Stimulated activated CD8-positive, alpha-beta memory T cell treated with anti-CD3 and anti-CD28 coated beads, Interleukin-12 subunit alpha, Interleukin-12 subunit beta, amount 100 ng/mL, for 4 hours (primary cell): ENCODE measurements around the gene CEMP1.

Experiments
- DNase-seq: peaks from one replicate; pipeline ENCODE4 v3.0.0-alpha.2; 2020; ENCODE audit warnings: low read depth

The CEMP1 gene

DNA sequence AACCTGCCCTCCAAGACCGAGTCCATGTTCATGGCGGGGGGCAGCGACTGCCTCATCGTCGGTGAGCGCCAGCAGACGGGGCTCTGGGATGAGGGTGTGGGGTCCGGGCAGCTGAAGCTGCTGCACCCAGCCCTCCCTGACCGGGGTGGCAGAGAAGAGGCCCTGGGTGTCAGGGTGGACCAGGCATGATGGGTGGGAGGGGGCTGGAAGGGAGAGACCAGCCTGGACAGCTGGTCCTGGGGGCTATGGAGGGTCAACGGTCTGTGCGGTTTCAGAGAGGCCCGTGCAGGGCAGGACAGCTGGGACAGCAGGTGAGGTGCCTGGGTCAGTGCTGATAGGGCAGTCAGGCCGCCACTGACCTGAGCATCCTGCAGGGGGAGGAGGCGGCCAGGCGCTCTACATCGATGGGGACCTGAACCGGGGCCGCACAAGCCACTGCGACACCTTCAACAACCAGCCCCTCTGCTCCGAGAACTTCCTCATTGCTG is 30.7 kb downstream of the CEMP1 start:
- no peak for DNase-seq

DNA sequence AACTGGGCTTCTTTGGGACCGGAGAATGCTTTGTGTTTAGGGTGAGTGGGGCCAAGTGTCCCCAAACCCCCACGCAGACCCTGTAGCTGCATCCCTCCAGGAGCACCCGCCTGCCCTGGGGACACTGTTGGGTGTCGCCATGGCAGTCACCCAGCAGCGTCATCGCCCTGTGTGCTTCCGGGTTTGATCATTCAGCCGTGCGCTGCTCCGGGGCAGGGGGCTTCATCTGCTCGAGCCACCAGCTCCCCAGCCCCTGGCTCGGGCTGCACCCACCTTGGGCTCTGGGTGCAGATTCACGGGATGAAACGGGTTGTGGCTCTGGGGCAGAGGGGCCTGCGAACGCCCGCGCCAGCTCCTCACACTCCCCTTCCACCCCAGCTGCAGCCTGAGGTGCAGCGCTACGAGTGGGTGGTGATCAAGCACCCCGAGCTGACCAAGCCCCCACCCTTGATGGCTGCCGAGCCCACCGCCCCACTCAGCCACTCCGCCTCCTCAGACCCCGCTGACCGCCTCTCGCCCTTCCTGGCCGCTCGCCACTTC is 31.2 kb downstream of the CEMP1 start:
- no peak for DNase-seq

DNA sequence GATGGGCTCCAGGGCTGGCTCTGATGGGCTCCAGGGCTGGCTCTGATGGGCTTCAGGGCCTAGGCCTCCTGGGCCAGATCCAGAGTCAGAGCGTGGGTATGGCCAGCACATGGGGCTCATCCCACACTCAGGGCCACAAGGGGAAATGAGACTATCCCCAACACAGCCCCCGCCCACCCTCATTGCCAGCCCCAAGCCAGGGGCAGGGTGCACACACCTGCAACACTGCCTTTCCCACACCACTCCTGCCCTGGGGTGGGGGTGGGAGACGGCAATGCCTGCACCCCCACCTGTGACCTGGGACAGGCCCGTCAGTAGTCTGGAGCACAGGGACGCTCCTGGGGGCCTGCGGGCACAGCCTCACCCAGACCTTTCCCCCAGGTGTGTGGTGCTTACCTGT is 31.8 kb downstream of the CEMP1 start:
- no peak for DNase-seq

DNA sequence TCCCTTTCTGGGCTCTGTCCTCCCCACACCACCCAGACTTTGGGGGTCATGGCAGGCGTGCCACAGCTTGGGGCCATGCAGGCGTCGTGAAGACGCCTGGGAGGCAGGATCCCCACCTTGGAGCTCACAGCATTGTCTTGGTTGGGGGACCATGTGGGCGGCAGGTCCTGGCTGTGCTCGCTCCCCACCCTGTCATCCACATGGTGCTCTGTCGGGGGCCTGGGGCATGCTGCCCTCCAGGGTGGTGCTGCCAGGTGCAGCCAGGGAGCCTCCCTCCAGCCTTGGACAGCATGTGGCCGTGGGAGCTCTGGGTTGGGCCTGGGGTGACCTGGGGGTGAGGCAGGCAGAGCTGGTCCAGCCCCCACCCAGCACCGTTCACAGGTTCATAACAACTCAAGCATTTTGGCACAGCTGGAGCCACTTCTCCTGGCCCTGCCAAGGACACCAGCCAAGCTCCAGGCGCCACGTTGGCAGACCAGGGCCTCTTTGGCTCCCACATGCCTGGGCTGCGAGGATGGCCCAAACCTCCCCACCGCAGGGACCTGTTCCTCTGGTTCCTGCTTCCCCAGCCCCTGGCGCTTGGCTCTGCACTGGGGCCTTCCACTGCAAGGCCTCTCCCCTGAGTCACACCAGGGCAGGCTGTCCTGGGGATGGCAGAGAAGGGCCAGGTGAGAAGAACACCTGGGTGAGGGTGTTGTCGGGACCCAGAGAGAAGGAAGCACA is 32.5 kb downstream of the CEMP1 start:
- DNase-seq = no peak

DNA sequence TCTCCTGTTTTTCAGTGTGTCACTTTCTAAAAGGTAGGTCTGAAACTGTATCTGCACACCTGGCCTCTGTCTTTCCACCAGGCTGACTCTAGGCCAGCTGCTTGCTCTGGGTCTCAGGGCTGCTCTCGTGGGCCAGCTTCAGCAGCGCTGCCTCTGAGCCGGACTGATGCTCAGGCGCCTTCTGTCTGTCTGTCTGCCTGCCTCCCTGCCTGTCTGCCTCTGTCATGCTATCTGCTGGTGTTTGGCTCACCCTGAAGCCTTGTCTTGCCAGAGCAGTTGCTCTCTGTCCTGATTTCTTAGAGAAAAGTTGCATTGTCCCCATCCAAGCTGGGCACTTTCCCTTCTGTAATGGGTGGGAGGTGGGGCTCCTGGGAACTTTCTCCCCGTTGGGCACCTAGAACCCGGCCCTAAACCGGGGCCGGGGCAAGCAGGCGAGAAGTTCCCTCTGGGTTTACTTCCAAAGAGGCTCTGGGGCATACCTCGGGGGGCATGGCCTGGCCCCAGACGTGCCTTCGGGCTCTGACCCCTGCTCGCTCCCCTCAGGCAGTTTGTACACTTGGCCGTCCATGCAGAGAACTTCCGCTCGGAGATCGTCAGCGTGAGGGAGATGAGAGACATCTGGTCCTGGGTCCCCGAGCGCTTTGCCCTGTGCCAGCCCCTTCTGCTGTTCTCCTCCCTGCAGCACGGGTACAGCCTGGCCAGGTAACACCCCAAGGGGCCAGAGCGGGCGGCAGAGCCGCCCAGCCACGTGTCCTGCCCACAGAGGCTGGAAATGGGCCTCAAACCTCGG is 33.3 kb downstream of the CEMP1 start:
- DNase-seq = no peak

DNA sequence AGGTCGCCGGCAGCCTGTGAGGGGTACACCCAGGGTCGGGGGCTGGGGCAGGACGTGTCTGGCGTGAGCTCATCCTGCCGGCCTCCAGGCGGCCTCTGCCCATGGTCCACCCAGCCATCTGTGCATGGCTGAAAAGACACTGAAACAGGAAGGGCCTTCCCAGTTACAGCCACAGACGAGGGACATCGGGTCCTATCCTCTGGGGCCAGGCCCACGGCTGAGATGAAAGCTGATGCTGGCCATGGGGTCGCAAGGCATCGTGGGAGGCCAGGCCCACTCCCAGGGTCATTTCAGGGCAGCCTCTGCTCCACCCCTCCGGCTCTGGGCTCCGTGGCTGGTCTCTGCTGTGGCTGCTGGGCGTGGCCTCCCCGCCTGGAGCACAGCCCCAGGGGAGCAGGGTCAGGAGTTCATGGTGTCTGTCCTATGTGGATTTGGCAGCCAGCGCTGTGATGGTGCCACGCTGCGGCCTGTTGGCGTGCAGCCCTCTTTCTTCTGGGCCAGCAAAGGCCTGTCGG is 34.0 kb downstream of the CEMP1 start:
- DNase-seq = no peak

DNA sequence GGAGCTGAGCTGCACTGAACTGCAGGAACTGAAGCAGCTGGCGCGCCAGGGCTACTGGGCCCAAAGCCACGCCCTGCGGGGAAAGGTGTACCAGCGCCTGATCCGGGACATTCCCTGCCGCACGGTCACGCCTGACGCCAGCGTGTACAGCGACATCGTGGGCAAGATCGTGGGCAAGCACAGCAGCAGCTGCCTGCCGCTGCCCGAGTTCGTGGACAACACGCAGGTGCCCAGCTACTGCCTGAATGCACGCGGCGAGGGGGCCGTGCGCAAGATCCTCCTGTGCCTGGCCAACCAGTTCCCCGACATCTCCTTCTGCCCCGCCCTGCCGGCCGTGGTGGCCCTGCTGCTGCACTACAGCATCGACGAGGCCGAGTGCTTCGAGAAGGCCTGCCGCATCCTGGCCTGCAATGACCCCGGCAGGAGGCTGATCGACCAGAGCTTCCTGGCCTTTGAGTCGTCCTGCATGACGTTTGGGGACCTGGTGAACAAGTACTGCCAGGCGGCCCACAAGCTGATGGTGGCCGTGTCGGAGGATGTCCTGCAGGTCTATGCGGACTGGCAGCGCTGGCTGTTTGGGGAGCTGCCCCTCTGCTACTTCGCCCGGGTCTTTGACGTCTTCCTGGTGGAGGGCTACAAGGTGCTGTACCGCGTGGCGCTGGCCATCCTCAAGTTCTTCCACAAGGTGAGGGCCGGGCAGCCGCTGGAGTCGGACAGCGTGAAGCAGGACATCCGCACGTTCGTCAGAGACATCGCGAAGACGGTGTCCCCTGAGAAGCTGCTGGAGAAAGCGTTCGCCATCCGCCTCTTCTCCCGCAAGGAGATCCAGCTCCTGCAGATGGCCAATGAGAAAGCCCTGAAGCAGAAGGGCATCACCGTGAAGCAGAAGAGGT is 34.7 kb downstream of the CEMP1 start:
- no peak for DNase-seq

DNA sequence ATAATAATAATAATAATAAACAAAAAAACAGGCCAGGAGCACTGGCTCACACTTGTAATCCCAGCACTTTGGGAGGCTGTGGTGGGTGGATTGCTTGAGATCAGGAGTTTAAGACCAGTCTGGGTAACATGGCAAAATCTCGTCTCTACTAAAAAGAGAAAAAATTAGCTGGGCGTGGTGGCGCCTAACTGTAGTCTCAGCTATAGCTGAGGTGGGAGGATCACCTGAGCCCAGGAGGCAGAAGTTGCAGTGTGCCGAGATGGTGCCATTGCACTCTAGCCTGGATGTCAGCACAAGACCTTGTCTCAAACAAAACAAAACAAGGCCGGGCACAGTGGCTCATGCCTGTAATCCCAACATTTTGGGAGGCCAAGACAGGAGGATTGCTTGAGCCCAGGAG is 36.2 kb downstream of the CEMP1 start:
- DNase-seq = no peak

DNA sequence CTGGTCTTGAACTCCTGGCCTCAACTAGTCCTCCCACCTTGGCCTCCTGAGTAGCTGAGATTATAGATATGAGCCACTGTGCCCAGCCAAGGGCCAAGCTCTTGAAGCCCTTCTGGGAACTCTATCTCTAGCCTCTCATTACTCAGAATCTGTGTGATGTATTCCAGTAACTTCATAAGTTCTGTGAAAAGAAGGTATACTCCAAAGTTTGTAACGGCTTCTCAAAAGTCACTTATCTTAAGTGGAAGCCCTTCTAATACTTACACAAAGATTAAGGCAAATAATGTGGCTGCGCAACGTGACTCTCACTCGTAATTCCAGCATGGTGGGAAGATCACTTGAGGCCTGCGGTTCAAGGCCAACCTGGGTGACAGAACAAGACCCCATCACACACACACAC is 36.6 kb downstream of the CEMP1 start:
- DNase-seq = no peak

DNA sequence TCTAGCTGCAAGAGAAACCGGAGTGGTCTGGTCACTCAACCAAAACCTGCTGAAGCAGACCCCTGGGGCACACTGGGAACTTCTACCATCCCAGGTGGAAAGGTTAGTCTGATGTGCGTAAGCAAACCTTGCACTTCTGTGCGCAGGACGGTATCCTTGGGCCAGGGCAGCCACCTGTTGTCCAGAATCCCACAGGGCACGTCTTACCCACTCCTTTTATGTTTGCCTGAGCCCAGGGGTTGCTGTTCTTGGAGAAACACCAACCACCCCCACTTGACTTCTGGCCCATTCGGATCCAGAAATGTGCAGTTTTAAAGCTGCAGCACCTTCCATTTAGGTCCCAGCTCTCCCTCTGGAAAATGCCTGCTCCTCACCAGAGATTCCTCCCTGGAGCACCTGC is 37.6 kb downstream of the CEMP1 start:
- no peak for DNase-seq

DNA sequence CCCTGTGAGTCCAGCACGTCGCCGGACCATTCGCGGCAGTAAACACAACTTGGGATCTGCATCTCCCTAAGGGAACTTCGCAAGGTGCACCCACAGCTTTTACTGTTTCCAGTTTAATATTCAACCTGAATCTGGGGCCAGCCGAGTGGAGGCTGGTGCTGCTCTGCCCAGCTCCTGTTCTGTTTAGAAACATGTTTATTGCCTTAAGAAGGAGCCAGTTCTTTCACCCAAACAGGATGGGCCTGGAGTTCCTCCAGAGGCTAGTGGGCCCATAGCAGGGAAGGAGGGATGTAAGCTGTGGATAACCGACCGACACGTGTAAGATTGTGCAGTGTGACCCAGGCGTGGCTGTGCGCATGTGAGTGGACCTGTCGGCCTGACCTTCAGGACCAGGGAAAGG is 38.9 kb downstream of the CEMP1 start:
- DNase-seq = no peak

DNA sequence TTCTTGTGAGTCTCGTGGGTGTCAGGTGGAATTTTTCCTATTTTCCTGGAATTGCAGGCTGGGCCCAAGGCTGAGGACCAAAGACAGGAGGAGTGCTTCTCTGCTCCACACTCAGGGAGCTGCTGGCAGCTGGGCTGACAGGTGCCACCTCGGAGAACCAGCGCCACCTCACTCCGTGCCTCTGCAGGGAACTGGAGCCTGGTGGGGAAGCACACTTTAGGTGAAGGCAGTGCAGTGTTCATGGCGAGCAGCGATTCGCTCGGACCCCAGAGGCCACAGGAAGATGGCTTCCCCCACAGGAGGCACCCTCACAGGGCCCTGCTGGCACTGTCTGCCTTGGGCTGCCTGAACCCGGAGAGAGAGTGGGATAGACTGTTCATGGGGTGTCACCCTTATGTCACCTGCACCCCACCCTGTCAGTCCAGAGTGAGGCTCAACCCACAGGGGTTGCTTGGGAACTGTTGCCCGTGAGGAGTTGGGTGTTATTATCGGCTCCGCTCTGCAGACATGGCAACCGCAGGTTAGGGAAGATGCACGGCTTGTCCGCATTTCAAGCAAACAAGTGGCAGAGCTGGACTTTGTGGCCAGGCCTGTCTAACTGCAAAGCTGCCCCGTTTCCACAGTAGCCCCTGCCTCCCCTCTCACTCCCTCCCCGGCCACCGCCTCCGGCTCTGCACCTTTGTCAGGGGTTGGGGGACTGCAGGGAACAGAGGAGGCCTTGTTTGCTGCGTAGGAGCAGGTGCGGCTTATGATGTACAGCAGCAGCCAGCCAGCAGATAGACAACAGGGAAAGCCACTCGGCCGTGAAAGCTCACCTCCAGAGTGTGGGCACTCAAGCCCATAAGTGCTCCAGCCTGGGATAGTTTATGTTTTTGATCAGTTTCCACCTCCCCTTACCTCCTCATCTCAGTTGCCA is 40.8 kb downstream of the CEMP1 start:
- no peak for DNase-seq

DNA sequence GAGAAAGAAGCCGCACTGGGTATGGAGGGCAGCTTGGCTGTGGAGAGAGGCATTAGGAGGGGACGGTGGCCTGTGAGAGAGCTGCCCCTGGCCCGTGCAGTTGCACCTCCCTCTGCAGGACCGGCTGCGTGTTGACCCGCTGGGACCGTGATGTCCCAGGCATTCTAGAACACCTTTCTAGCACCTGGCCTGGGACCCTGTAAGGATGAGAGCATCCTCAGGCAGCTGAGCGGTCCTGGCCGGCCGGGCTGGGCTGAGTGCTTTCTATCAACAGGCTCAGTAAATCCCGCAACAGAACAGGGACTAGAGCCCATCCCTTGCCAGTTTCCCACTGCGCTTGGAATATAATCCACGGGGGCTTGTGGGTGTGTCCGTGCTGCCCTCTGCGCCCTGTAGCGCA is 41.6 kb downstream of the CEMP1 start:
- no peak for DNase-seq

DNA sequence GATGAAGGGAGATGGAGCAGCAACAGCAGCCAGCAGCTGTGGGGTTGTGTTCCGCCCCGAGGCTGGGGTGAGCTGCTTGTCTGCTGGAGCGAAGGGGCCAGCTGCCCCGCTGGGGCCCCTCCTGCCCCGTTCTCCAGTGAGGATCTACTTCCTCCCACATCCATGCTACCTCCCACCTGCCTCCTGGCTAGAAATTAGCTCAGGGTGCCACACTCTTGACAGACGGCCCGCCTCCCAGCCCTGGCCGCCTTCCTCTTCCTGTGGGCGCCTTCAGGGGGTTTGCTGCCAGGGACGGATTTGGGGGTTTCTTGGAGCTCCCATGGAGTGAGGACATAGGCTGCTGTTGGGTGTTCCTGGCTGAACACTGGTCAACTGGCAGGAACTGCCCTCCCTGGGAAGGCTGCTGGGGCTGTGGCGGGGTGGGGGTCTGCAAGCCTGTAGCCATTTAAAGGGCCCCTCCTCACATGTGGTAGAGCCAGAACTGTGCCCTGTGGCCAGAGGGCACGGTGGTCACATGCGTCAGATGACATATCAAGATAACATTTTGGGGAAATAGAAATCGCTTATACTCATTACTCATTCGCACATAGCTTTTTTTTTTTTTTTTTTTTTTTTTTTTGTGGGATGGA is 43.2 kb downstream of the CEMP1 start:
- no peak for DNase-seq

DNA sequence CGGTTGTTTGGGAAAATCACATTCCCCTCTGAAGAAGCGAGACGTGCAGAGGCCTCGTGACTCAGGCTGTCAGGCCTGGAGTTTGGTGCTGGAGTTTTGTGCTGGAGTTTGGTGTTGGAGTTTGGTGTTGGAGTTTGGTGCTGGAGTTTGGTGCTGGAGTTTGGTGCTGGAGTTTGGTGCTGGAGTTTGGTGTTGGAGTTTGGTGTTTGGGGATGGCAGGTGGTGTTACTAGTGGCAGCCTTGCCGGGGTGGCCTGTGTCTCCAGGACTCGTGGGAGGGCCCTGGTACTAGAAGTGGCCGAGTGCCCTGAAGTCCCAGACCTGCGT is 43.7 kb downstream of the CEMP1 start:
- DNase-seq = no peak

DNA sequence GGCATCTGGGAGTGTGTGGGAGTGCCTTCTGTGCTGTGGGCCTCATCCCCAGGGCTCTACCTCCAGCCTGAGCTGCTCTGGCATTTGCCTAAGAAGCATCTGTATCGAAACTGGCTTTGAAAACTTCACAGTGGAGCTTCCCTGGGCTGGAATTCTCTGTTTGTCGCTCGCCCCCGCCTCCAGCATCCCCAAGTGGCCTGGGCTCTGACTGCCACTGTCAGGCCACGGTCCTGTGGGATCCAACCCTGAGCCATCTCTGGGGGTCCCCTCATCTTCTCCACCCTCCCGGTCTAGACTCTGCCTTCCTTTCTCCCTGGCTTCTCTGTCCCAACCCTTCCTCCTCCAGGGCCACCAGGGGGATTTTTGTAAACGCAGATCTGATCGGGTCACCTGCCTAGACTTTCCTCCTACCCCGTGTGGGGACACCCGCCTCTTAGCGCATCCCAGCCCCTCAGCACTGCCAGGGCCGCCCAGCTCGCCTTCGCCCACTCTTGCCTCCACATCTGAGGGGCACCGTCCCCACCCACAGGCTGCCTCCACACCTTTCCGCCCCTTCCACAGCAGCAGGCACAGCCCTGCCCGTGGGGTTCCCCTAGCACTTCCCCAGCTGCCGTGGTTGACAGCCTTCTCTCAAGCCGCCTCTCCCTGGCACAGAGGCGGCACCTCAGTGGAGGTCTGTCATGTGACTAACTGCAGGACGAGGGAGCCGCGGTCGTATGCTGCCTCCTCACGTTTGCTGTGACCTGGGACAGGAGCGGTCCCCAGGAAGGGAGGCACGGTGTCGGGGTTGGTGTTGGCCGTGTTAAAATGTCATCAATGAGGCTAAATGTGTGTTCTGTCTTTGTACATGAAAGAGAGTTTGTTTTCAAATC is 44.3 kb downstream of the CEMP1 start:
- peak; percentile 70 for DNase-seq

DNA sequence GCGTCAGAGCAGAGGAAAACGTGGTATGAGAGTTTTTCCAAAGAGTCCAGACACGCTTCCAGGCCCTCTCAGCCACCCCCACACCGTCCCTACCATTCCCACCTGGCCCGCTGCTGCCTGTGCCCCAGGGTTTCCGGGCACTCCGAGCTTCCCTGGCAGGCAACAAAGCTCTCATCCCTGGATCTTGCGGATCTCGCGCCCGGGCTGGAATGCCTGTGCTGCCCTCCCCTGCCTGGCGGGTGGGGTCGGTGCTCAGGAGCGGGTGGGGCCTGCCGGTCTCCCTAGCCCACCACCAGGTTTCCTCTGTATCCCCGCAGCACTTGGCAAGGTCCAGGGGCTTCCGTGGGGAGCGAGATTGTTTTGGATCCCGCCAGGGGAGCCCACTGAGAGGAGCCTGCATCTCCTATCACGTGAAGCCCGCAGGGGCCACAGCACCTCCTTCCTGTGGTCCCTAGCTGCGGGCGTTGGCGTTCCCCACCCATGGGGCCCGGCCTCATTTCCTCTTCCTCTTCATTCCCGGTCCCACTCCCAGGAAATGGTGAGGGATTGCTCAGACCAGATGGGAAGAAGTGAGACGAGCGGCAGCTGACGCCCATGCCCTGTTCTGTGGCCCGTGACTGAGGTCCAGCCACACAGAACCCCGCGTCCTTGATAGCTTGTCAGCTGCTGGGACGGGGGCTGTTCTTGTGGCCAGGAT is 45.2 kb downstream of the CEMP1 start:
- DNase-seq = no peak

DNA sequence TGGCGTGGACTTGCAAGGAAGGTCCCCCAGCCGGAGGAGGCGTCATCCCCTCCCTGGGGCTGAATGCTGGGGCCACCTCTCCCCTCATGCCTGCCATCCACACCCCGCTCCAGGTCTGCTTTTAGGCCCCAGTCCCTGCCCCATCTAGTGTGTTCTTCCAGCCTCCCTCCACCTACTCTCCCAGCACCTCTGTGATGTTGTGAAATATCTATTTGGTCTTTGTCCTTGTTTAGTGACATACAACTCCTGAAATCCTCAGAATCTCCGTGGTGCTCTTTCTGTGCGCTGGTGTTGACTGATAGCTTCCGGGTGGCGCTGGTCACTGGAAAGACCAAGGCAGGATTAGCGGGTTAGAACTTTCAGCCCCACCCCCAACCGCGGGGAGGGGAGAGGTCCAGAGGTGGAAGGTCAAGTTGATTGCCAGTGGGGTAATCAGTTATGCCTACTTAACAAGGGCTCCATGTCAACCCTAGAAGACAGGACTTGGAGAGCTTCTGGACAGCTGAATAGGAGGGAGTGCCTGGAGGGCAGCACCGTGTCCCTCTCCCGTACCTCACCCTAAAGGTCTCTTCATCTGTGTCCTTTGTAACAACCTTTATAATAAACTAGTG is 46.2 kb downstream of the CEMP1 start:
- DNase-seq = no peak
